NCI-H526 treated with DMSO at 0.1 percent for 48 hours (cell line): ENCODE data around the gene EPN3.
A peak's percentile ranks its signal among the peaks of the same experiment; 100 is the strongest.

Experiments used
- DNase-seq: peaks from one replicate; lab custom pipeline; 2025; lab: John Stamatoyannopoulos, UW

Gene EPN3

GRCh38 chr17:50535407-50535806 lies 2.9 kb downstream of the EPN3 start:
- DNase-seq, result no peak

GRCh38 chr17:50536683-50537646 lies 4.4 kb downstream of the EPN3 start:
- DNase-seq, result no peak

GRCh38 chr17:50537721-50538548 lies 5.4 kb downstream of the EPN3 start:
- no peak for DNase-seq

- no peak for DNase-seq
These were observed 6.2 kb downstream of the EPN3 start for GRCh38 chr17:50538549-50539410.

GRCh38 chr17:50539762-50540559 lies 7.4 kb downstream of the EPN3 start:
- DNase-seq, result peak; percentile 43

GRCh38 chr17:50540560-50541401 lies 8.2 kb downstream of the EPN3 start:
- no peak for DNase-seq

GRCh38 chr17:50541402-50541715 lies 8.8 kb downstream of the EPN3 start:
- no peak for DNase-seq

- peak; percentile 81 for DNase-seq
These were observed 9.5 kb downstream of the EPN3 start for GRCh38 chr17:50541716-50542688.

GRCh38 chr17:50542795-50543774 lies 10.6 kb downstream of the EPN3 start:
- DNase-seq, result peak; percentile 79

- no peak for DNase-seq
These were observed 12.0 kb downstream of the EPN3 start for GRCh38 chr17:50544516-50544915.

- no peak for DNase-seq
These were observed 12.8 kb downstream of the EPN3 start for GRCh38 chr17:50545311-50545710.

- DNase-seq, result no peak
These were observed 14.1 kb downstream of the EPN3 start for GRCh38 chr17:50546701-50547034.

- DNase-seq, result peak; percentile 75
These were observed 14.7 kb downstream of the EPN3 start, which contains the start of gene SPATA20 for GRCh38 chr17:50547035-50547735. Gene SPATA20 (plus strand): TSS chr17:50547174. CDS start chr17:50547209, 35 bp downstream.

- no peak for DNase-seq
These were observed 15.2 kb downstream of the EPN3 start for GRCh38 chr17:50547736-50548083.

- DNase-seq, result no peak
These were observed 16.3 kb downstream of the EPN3 start for GRCh38 chr17:50548831-50549230.

GRCh38 chr17:50549256-50549941 lies 16.9 kb downstream of the EPN3 start:
- DNase-seq, result no peak

- no peak for DNase-seq
These were observed 17.4 kb downstream of the EPN3 start for GRCh38 chr17:50549969-50550368.
